ENCODE measurements around the gene CFAP210. TPM values are rescaled to one million over a fixed set of nuclear protein-coding genes. Genes with fewer than 3 reads are reported as not detected.

CFAP210 gene
- total RNA-seq, 1 donor from 2014 or later = not detected

GRCh38 chr2:169656164-169656563 is 38.0 kb downstream of the CFAP210 start:
- TF ChIP-seq CTCF (conservative IDR thresholded peaks at IDR 0.05; ENCODE audit: low read depth, low read length) = no peak
- DNase-seq (ENCODE audit: low read depth) = no peak
- H3K4me3 ChIP-seq (ENCODE audit: low read depth, low read length) = no peak overlapping the region

GRCh38 chr2:169653636-169654035 is 40.6 kb downstream of the CFAP210 start:
- no peak for TF ChIP-seq CTCF (conservative IDR thresholded peaks at IDR 0.05; ENCODE audit: low read depth, low read length)
- no peak overlapping the region for H3K4me3 ChIP-seq (ENCODE audit: low read depth, low read length)
- DNase-seq (ENCODE audit: low read depth) = no peak

- TF ChIP-seq CTCF (conservative IDR thresholded peaks at IDR 0.05; ENCODE audit: low read depth, low read length) = no peak
- H3K4me3 ChIP-seq (ENCODE audit: low read depth, low read length) = no peak overlapping the region
- no peak for DNase-seq (ENCODE audit: low read depth)
Measured at GRCh38 chr2:169649278-169649677, 44.9 kb downstream of the CFAP210 start.

- no peak for TF ChIP-seq CTCF (conservative IDR thresholded peaks at IDR 0.05; ENCODE audit: low read depth, low read length)
- no peak for DNase-seq (ENCODE audit: low read depth)
- no peak overlapping the region for H3K4me3 ChIP-seq (ENCODE audit: low read depth, low read length)
Measured at GRCh38 chr2:169647496-169647895, 46.7 kb downstream of the CFAP210 start.

GRCh38 chr2:169644173-169644572 is 50.0 kb downstream of the CFAP210 start:
- H3K4me3 ChIP-seq (ENCODE audit: low read depth, low read length) = no peak overlapping the region
- no peak for TF ChIP-seq CTCF (conservative IDR thresholded peaks at IDR 0.05; ENCODE audit: low read depth, low read length)
- DNase-seq (ENCODE audit: low read depth) = no peak

GRCh38 chr2:169641464-169641863 is 52.7 kb downstream of the CFAP210 start:
- no peak for TF ChIP-seq CTCF (conservative IDR thresholded peaks at IDR 0.05; ENCODE audit: low read depth, low read length)
- H3K4me3 ChIP-seq (ENCODE audit: low read depth, low read length) = no peak overlapping the region
- DNase-seq (ENCODE audit: low read depth) = no peak

GRCh38 chr2:169640104-169640503 is 54.1 kb downstream of the CFAP210 start:
- H3K4me3 ChIP-seq (ENCODE audit: low read depth, low read length) = no peak overlapping the region
- TF ChIP-seq CTCF (conservative IDR thresholded peaks at IDR 0.05; ENCODE audit: low read depth, low read length) = no peak
- DNase-seq (ENCODE audit: low read depth) = no peak

All from epithelial cell of proximal tubule (primary cell).